Measurements from ENCODE around the gene P2RX2.

GRCh38 chr12:132588821-132589669 is 29.5 kb upstream of the P2RX2 start:
- TF ChIP-seq GATA2 (IDR thresholded peaks at IDR 0.05; ENCODE audit: low read depth, low read length) (no peak), GATA3 (IDR thresholded peaks at IDR 0.05; ENCODE audit: low read depth, low read length) (no peak)
